PFSK-1 (cell line): ENCODE results near the gene ASB13.

Experiments
- FOXP2 ChIP-seq: optimal IDR thresholded peaks from 2 replicates; pipeline ENCODE3; 2011; ENCODE audit warnings: borderline replicate concordance, control low read depth, inconsistent platforms; ENCODE audit not compliant: insufficient read depth; ENCODE audit errors: extremely low read length, extremely low read depth
- POLR2AphosphoS5 ChIP-seq: IDR thresholded peaks from 2 replicates; pipeline ENCODE4 v1.6.1; 2012; ENCODE audit warnings: low read depth, mild to moderate bottlenecking, control low read depth, low read length, moderate library complexity
- SIN3A ChIP-seq: IDR thresholded peaks from 2 replicates; pipeline ENCODE4 v1.6.1; 2012; ENCODE audit warnings: mild to moderate bottlenecking, low read length, moderate library complexity, borderline replicate concordance; ENCODE audit not compliant: insufficient read depth
- TAF1 ChIP-seq: IDR thresholded peaks from 2 replicates; pipeline ENCODE4 v1.6.1; 2012; ENCODE audit warnings: low read length, control low read depth, borderline replicate concordance; ENCODE audit not compliant: insufficient read depth
- TF ChIP-seq, protein P1 (sequence below), 2 experiments: IDR thresholded peaks; 2 replicates each; pipeline versions ENCODE4 v1.6.1 to v1.8.0; 2011 to 2012; ENCODE audit warnings: low read depth in 2 of 2, low read length in 2 of 2, control low read depth in 1 of 2, inconsistent platforms in 1 of 2, mild to moderate bottlenecking in 1 of 2, moderate library complexity in 1 of 2; ENCODE audit not compliant: insufficient read depth in 1 of 2

Gene ASB13

GRCh38 chr10:5603091-5603847, 63.1 kb downstream of the ASB13 start:
- no peak for TF ChIP-seq SIN3A

GRCh38 chr10:5601826-5602495, 64.4 kb downstream of the ASB13 start:
- TF ChIP-seq, protein P1, sequence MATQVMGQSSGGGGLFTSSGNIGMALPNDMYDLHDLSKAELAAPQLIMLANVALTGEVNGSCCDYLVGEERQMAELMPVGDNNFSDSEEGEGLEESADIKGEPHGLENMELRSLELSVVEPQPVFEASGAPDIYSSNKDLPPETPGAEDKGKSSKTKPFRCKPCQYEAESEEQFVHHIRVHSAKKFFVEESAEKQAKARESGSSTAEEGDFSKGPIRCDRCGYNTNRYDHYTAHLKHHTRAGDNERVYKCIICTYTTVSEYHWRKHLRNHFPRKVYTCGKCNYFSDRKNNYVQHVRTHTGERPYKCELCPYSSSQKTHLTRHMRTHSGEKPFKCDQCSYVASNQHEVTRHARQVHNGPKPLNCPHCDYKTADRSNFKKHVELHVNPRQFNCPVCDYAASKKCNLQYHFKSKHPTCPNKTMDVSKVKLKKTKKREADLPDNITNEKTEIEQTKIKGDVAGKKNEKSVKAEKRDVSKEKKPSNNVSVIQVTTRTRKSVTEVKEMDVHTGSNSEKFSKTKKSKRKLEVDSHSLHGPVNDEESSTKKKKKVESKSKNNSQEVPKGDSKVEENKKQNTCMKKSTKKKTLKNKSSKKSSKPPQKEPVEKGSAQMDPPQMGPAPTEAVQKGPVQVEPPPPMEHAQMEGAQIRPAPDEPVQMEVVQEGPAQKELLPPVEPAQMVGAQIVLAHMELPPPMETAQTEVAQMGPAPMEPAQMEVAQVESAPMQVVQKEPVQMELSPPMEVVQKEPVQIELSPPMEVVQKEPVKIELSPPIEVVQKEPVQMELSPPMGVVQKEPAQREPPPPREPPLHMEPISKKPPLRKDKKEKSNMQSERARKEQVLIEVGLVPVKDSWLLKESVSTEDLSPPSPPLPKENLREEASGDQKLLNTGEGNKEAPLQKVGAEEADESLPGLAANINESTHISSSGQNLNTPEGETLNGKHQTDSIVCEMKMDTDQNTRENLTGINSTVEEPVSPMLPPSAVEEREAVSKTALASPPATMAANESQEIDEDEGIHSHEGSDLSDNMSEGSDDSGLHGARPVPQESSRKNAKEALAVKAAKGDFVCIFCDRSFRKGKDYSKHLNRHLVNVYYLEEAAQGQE (IDR thresholded peaks at IDR 0.05; ENCODE audit: insufficient read depth in 1 of 2, low read depth in 2 of 2, low read length in 2 of 2): no peak
- TF ChIP-seq POLR2AphosphoS5: no peak
- TF ChIP-seq FOXP2: no peak
- TF ChIP-seq SIN3A: no peak
- no peak for TF ChIP-seq TAF1

DNA sequence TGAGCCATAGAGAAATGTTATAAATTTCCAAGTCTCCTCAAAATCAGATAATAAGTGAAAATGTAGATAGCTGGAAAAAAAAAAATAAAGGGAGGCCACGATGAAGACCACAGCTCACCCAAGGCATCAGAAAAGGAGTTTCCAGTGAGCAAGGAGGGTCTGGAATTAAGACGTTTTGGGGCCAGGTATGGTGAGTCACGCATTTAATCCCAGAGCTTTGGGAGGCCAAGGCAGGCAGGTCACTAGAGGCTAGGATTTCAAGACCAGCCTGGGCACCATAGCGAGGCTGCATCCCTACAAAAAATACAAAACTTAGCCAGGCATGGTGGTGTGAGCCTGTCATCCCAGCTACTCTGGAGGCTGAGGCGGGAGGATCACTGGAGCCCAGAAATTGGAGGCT, 65.5 kb downstream of the ASB13 start:
- TF ChIP-seq SIN3A (no peak), TAF1 (no peak), POLR2AphosphoS5 (no peak), FOXP2 (no peak)
- TF ChIP-seq, protein P1 (IDR thresholded peaks at IDR 0.05; ENCODE audit: insufficient read depth in 1 of 2, low read depth in 2 of 2, low read length in 2 of 2): no peak

GRCh38 chr10:5599613-5600520, 66.5 kb downstream of the ASB13 start:
- TF ChIP-seq POLR2AphosphoS5 (no peak), SIN3A (no peak), FOXP2 (no peak), TAF1 (no peak)
- TF ChIP-seq, protein P1 (IDR thresholded peaks at IDR 0.05; ENCODE audit: insufficient read depth in 1 of 2, low read depth in 2 of 2, low read length in 2 of 2): no peak

GRCh38 chr10:5598085-5598690, 68.2 kb downstream of the ASB13 start:
- TF ChIP-seq SIN3A (no peak), POLR2AphosphoS5 (no peak), TAF1 (no peak), FOXP2 (no peak)
- TF ChIP-seq, protein P1 (IDR thresholded peaks at IDR 0.05; ENCODE audit: insufficient read depth in 1 of 2, low read depth in 2 of 2, low read length in 2 of 2): no peak
